ENCODE data around the gene DSCAM.

DNA sequence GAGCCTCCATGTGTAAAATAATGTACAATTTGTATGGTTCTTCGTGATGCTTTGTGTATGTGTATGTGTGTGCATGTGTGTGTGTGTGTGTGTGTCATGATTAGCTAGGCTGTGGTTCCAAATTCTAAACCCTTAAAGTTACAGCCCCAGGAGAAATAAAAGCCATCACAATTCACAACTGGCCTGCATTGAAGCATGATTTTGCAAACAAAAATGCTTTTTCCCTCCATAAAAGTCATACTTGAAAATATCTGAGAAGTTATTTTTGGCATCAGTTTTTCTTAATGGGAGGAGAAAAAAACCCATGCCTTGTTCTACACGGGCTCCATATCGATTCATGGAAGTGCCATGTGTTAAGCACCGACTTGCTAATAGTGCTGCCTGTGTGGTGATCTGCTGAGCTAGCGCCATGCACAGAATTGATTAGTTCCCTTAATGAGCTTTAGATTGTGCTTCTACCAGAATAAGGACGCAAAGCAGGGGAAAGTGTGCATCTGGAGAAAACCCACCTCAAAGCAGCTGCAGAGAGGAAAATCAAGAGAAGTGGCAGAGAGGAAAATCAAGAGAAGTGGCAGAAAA, 207.3 kb downstream of the DSCAM start:
- TF ChIP-seq CTCF (IDR thresholded peaks at IDR 0.05): no peak
- TF ChIP-seq EZH2 (IDR thresholded peaks at IDR 0.05; ENCODE audit: borderline replicate concordance, insufficient read depth, low read depth, low read length, poor library complexity, severe bottlenecking): no peak
